Heart right ventricle (tissue), 16 donors: Measurements from ENCODE around the gene FARP1. TPM values are rescaled to one million over a fixed set of nuclear protein-coding genes. Genes with fewer than 3 reads are reported as not detected.

Experiments used
- ATAC-seq, 8 donors: fragments of 200-7000 bp; cut with Tn5 transposase; one replicate each; pipeline ENCODE4 v1.9.1; 2020; ENCODE audit warnings: mild to moderate bottlenecking in 8 of 8, moderate library complexity in 8 of 8, moderate number of reproducible peaks in 1 of 8
- DNase-seq, 2 donors: peaks; one replicate each; pipeline ENCODE4 v3.0.0-alpha.2; 2020
- H3K27ac ChIP-seq, 10 donors: fragments of 200-600 bp; sonication (generic) in 2 of 10; one replicate each; pipeline versions ENCODE4 v1.5.0 to v1.8.0; 2020 to 2022; ENCODE audit warnings: mild to moderate bottlenecking in 3 of 10
- H3K27me3 ChIP-seq, 7 donors: fragments of 200-600 bp; one replicate each; pipeline ENCODE4 v1.8.0; 2021 to 2022; ENCODE audit warnings: mild to moderate bottlenecking in 2 of 7
- H3K36me3 ChIP-seq, 9 donors: fragments of 200-600 bp; sonication (generic) in 1 of 9; one replicate each; pipeline versions ENCODE4 v1.5.0 to v1.8.0; 2020 to 2022; ENCODE audit warnings: mild to moderate bottlenecking in 2 of 9
- H3K4me1 ChIP-seq, 9 donors: fragments of 200-600 bp; sonication (generic) in 1 of 9; one replicate each; pipeline versions ENCODE4 v1.5.0 to v1.8.0; 2020 to 2022; ENCODE audit warnings: mild to moderate bottlenecking in 4 of 9
- H3K4me3 ChIP-seq, 10 donors: fragments of 200-600 bp; sonication (generic) in 2 of 10; one replicate each; pipeline versions ENCODE4 v1.5.0 to v1.8.0; 2020 to 2022; ENCODE audit warnings: mild to moderate bottlenecking in 7 of 10, moderate library complexity in 2 of 10
- H3K9me3 ChIP-seq, 11 donors: fragments of 200-600 bp in 10 of 11; sonication (generic) in 2 of 11; one replicate each; pipeline versions ENCODE4 v1.5.0 to v1.8.0; 2013 to 2022; ENCODE audit warnings: mild to moderate bottlenecking in 2 of 11, control low read depth in 1 of 11, moderate library complexity in 1 of 11
- CTCF ChIP-seq, 9 donors: fragments of 200-600 bp; sonication (generic) in 2 of 9; IDR thresholded peaks; one replicate each; pipeline versions ENCODE4 v1.5.0 to v1.8.0; 2021 to 2022; ENCODE audit warnings: antibody characterized with exemption in 9 of 9, mild to moderate bottlenecking in 5 of 9, moderate library complexity in 1 of 9
- WGBS, 2 donors: extraction: QIAGEN DNeasy Blood & Tissue Kit; methylation state at CpG; one replicate each; pipeline ENCODE4 v1.1.7; 2013; ENCODE audit warnings: inconsistent platforms in 1 of 2; 5-methylcytosine and 5-hydroxymethylcytosine counted together
- intact Hi-C, 10 donors: fragments of 100-400 bp; cut with DNase I; formaldehyde crosslinking; loops; one replicate each; pipeline versions ENCODE4 v1.11.1 to v1.14.2; 2022
- polyA plus RNA-seq, 2 donors: library from polyadenylated mRNA; stranded (reverse); fragments of 200-250 nt; gene quantifications; one replicate each; pipeline ENCODE4 v1.2.3, GENCODE V29; 2013
- total RNA-seq, 10 donors: library from RNA; stranded (reverse); fragmentation: NEBNext Ultra II Directional in 3 of 10; extraction: Animal tissue kit (Norgen Biotek cat#: 25700) in 3 of 10; gene quantifications; one replicate each; pipeline versions ENCODE4 v1.2.1 to v1.2.4, GENCODE V29; 2021 to 2023
- donor health status: Arrhythmogenic right ventricular cardiomyopathy.
- donor health status: ischemic (EF 13 %, LVEDD 7.1; RV severe dilation, severe dysfunction).
- donor health status: healthy with polysubstance abuse.
- donor health status: DM: no; HTN: yes; CAD: no.
- donor health status: DM: no; HTN: no; CAD: no.
- donor health status: ischemic (EF 25% LVEDD 6.9; RV normal size, moderate dysfunction).
- donor health status: ischemic (EF 25% LVEDD 5.7; RV mildly dilated, moderate dysfunction).
- donor health status: healthy.
- donor health status: DM: yes; HTN: yes; CAD: no.
- donor health status: Ischemic cardiomyopathy.
- donor health status: ischemic (EF 35%, LVEDD 5.7; RV mildly dilated, moderate dysfunction).
- donor health status: nonischemic (EF 11% LVEDD 7.7; RV severe dilation, severe dysfunction).
- donor health status: DM: yes; HTN: yes; CAD: no.
- donor health status: PGD.
- donor health status: ischemic (EF 29% LVEDD 5.4; RV normal size, mild dysfunction).
- donor health status: nonischemic (EF 23%, LVEDD 6.1; RV moderate dilation, normal function).

Gene FARP1
- total and polyA plus RNA-seq, 12 donors, result 6.9 to 72.9 (median 17.1) TPM

GRCh38 chr13:98344392-98344791 is 201.5 kb downstream of the FARP1 start:
- TF ChIP-seq CTCF (IDR thresholded peaks at IDR 0.05), result no peak
- intact Hi-C loops, result no loop called here
- H3K27ac ChIP-seq, result no peak overlapping the region
- H3K36me3 ChIP-seq, result peaks cover 0 to 12% (median 0%) of the 10 kb centered on the region in 9 donors
- ATAC-seq (no peak), DNase-seq (no peak)
- 95 to 96% methylated on average over 10 of the region's 10 CpGs for WGBS, 2 donors
- no peak overlapping the region for H3K4me3 ChIP-seq
- H3K27me3 ChIP-seq, result no peaks in the 10 kb centered on the region
- H3K9me3 ChIP-seq, result no peaks in the 10 kb centered on the region
- H3K4me1 ChIP-seq, result peaks cover 0 to 22% (median 0%) of the 10 kb centered on the region in 9 donors

- Histone ChIP-seq H3K4me3 (no peak overlapping the region), H3K27ac (no peak overlapping the region), H3K36me3 (peaks cover 0 to 12% (median 0%) of the 10 kb centered on the region in 9 donors), H3K27me3 (no peaks in the 10 kb centered on the region), H3K4me1 (peaks cover 0 to 19% (median 0%) of the 10 kb centered on the region in 9 donors), H3K9me3 (no peaks in the 10 kb centered on the region)
- 81 to 85% methylated on average over 12 of the region's 12 CpGs for WGBS, 2 donors
- no peak for DNase-seq
- TF ChIP-seq CTCF (IDR thresholded peaks at IDR 0.05), result no peak
- no peak for ATAC-seq
- intact Hi-C loops, result no loop called here
Measured at GRCh38 chr13:98345107-98345935, 202.4 kb downstream of the FARP1 start.

GRCh38 chr13:98346904-98347636 is 204.2 kb downstream of the FARP1 start:
- peaks cover 0 to 12% (median 0%) of the 10 kb centered on the region in 9 donors for H3K4me1 ChIP-seq
- no peak for ATAC-seq
- no peaks in the 10 kb centered on the region for H3K27me3 ChIP-seq
- no peak overlapping the region for H3K4me3 ChIP-seq
- DNase-seq, result no peak
- peaks cover 0 to 12% (median 0%) of the 10 kb centered on the region in 9 donors for H3K36me3 ChIP-seq
- WGBS, 2 donors, result 92 to 93% methylated on average over 10 of the region's 10 CpGs
- no peak overlapping the region for H3K27ac ChIP-seq
- intact Hi-C loops, result no loop called here
- no peaks in the 10 kb centered on the region for H3K9me3 ChIP-seq
- no peak for TF ChIP-seq CTCF (IDR thresholded peaks at IDR 0.05)

- intact Hi-C loops, result no loop called here
- 85 to 92% methylated on average over 1 of the region's 1 CpG for whole genome bisulfite sequencing, 2 donors
Measured at GRCh38 chr13:98347756-98348155, 204.9 kb downstream of the FARP1 start.

More at GRCh38 chr13:98347756-98348155, 204.9 kb downstream of the FARP1 start:
- TF ChIP-seq CTCF (IDR thresholded peaks at IDR 0.05), result no peak
- Histone ChIP-seq H3K9me3 (no peaks in the 10 kb centered on the region), H3K36me3 (peaks cover 0 to 12% (median 0%) of the 10 kb centered on the region in 9 donors), H3K27ac (no peak overlapping the region), H3K4me3 (no peak overlapping the region), H3K27me3 (no peaks in the 10 kb centered on the region), H3K4me1 (peaks cover 0 to 12% (median 0%) of the 10 kb centered on the region in 9 donors)
- no peak for DNase-seq
- no peak for ATAC-seq
